NCI-H82 treated with DMSO at 0.1 percent for 48 hours (cell line): ENCODE data around the gene SERPINB10.
A peak's percentile ranks its signal among the peaks of the same experiment; 100 is the strongest.
"Not testable (repeated sequence)": the region's sequence is repeated elsewhere in the genome, so short reads cannot be mapped to it uniquely, and the experiment has no call there.

Experiments used
- DNase-seq: peaks from one replicate; lab custom pipeline; 2025; ENCODE audit not compliant: unreplicated experiment; lab: John Stamatoyannopoulos, UW

SERPINB10 gene

GRCh38 chr18:63890950-63891304, 16.8 kb upstream of the SERPINB10 start:
- DNase-seq, result peak; percentile 46

DNA sequence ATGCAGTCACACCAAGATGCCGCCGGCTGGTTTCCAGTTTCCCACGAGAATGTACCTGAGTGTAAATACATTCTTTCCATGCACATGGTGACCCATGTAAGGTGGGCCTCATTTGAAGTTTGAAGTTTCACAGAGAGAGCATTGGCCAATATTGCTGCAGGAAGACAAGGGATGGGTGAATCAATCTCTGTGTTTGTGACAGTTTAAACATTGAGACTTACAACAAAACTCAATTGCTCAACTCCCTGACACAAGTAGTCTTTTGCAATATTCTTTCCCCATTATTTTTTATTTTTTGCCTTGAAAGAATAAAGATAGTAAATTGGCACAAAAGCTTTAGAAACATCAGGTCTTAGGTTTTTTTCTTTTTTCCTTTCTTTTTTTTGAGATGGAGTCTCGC, 15.2 kb upstream of the SERPINB10 start:
- DNase-seq, result no peak

- DNase-seq, result no peak
Observed at GRCh38 chr18:63894106-63894772, 13.5 kb upstream of the SERPINB10 start.

DNA sequence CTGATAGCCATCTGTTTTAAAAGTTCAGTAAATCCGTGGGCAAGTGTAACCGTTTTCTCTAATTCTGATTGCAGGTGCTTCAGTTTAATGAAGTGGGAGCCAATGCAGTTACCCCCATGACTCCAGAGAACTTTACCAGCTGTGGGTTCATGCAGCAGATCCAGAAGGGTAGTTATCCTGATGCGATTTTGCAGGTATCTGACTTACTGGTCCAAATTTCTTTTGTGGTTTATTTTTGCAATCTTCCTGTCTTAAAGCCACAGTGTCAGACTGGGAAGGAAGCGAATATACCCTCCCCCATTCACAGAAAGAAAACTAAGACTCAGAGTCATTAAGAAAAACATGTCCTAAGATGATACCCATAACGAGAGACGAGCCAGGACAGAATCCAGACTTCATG, 12.6 kb upstream of the SERPINB10 start:
- DNase-seq, result no peak

DNA sequence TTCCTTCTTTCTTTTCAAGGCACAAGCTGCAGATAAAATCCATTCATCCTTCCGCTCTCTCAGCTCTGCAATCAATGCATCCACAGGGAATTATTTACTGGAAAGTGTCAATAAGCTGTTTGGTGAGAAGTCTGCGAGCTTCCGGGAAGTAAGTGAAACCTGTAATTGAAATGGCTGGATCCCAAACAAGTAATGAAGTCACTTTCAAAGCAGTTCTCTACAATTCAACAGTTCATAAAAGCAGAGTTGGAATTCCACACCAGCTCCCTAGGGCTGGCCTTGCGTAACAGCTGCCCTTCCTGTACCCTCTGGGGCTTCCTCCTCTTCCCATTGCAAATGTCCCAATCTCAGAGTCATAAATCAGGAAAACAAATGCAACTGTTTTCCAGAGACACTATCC, 10.7 kb upstream of the SERPINB10 start:
- DNase-seq, result no peak

GRCh38 chr18:63899206-63899605, 8.6 kb upstream of the SERPINB10 start:
- DNase-seq, result no peak

- no peak for DNase-seq
Observed at GRCh38 chr18:63903851-63904570, 3.7 kb upstream of the SERPINB10 start.

- no peak for DNase-seq
Observed at GRCh38 chr18:63904694-63905093, 3.1 kb upstream of the SERPINB10 start.

GRCh38 chr18:63905361-63905760, 2.4 kb upstream of the SERPINB10 start:
- no peak for DNase-seq

- DNase-seq, result no peak
Observed at GRCh38 chr18:63906056-63906455, 1.7 kb upstream of the SERPINB10 start.

DNA sequence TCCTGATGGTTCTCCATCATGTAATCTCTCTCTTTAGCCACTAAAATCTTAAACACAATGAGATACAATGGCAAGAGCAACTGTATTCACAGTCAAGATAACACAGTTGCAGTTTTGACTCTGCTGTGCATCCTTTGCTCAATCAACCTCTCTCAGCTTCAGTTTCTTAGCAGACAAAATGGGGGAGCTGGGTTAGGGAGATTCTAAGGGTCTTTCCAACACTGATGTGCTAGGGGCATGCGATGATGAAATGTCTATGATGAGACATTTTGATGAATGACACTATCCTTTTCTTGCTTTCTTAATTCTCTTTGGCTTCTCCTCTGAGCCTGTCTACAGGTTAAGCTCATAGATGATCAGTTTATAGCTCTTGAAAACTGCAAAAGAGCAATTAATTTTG, 1.1 kb downstream of the SERPINB10 start:
- no peak for DNase-seq

DNA sequence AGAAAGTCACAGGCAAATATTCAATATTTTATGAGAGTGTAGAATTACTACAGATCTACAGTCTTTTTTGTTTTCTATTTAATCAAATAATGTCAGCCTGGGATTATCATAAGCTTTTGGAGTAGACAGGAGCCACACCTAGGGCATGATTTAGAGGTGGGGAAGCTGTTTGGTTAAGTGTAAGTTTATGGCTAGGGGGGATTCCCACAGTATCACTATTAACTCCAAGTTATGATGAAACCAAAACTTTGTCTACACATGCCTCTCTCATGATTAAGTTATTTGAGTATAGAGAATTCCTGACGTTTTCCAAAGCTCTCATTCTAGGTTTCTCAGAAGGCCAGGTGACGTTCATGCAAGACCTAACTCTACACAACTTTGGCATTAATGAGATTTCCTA, 2.1 kb downstream of the SERPINB10 start:
- DNase-seq, result no peak

DNA sequence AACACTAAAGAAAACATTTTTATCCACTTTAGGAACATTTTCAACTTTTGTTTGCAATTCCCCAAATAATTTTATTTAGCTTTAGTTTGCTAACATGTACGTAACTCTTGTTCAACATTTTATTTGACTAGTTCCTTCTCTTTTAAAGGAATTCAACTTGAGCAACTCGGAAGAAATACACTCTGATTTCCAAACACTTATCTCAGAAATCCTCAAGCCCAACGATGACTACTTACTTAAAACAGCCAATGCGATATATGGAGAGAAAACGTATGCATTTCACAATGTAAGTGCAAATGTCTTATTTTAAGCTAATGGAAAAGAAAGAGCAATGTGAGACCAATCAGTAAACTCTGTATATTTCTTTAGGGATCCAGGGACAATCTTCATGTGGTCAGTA, 10.1 kb downstream of the SERPINB10 start:
- no peak for DNase-seq

DNA sequence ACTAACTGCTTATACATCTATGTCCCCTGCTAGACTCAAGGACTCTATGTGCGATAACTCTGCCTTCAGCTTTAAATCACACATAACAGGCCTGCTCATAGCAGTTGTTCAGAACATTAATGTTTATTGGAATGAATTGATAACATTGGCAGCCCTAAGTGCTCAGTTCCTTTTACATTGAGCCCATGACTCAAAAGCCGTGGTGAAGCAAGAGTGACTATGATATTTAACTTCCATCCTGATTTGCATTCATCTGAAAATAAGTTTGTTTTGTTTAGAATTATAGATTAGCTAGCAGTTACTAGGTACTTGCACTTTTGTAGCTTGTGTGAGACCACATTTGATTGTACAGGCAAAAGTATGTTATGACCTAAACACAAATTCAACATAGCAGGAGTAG, 14.3 kb downstream of the SERPINB10 start:
- no peak for DNase-seq

DNA sequence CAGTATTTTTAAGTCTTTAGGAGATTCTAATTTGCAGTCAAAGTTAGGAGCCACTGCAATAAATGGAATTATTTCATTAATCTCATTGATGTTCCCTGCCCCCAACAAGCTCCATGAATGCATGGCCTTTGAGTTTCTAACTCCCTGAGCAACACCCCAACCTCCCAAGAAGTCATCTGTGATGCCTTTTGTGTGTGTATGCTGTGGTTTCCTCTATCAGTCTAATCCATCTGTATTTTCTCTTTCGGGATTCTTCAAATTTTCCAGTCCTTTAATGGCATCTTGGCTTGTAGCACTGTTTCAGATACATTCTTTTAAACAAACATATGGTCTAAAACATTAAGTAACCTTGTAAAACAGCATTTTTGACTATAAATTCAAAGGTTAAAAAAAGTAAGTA, 16.8 kb downstream of the SERPINB10 start:
- no peak for DNase-seq

GRCh38 chr18:63928331-63928730, 20.6 kb downstream of the SERPINB10 start:
- no peak for DNase-seq

DNA sequence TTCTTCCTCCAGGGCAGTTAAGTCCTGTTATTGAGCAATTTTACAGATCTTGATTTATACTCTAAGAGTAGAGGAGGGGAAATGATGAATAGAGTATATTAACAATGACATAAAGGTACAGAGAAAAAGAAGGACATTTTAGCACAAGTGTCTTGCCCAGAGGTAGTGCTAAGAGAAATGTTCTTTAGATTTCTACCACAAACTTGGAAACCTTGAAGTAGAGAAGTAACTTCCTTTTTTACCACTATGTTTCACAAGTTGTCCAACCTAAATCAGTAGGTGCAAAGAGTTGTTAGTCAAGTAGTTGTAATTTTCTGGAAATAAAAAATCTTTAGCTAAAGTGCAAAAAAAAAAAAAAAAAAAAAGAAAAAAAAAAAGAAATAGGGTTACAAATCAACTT, 21.6 kb downstream of the SERPINB10 start:
- not testable (repeated sequence) for DNase-seq

GRCh38 chr18:63930773-63931354, 23.1 kb downstream of the SERPINB10 start:
- no peak for DNase-seq

- DNase-seq, result peak; percentile 62
Observed at GRCh38 chr18:63936156-63936931, 28.6 kb downstream of the SERPINB10 start.

DNA sequence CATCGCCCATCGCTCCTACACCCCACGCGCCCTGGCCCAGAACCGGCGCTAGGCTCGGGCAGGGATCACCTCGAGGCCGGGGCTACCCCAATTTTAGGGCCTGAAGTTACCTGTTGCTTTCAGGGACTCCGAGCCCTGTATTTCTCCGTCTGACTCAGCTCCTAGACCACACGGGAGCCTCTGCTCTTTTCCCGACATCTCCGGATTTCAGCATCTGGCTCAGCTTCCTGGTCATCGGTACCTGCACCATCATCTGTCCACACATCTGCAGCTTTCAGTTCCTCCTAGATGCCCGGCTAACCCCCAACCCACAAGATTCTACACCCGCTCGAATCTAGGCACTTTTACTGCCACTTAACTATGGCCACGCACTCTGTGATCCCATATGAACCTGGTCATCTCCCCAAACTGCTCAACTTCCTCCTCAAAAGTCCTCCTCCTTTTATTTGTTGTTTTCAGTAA, 29.2 kb downstream of the SERPINB10 start:
- DNase-seq, result no peak

DNA sequence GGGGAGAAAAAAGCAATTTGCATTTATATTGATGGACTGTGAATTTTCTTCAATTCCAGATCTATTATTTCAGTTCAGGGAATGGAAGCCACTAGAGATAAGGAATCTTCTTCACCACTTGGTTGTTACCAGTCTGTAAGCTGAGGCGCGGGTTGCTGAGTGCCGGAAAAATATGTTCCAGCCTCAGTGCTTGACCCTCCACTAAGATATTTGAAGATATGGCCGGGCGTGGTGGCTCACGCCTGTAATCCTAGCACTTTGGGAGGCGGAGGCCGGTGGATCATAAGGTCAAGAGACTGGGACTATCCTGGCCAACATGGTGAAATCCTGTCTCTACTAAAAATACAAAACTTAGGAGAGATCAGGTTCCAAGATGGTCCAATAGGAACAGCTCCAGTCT, 32.2 kb downstream of the SERPINB10 start:
- no peak for DNase-seq
